GM06990 (cell line): ENCODE measurements around the gene CCNJ.

ENCODE experiments used
- DNase-seq: peaks from one replicate; pipeline ENCODE4 v3.0.0-alpha.2; 2011; ENCODE audit not compliant: insufficient read length; ENCODE audit errors: extremely low read depth
- H3K27me3 ChIP-seq: replicated peaks from 2 replicates; pipeline ENCODE4 v1.6.0; 2011; ENCODE audit warnings: low read length; ENCODE audit not compliant: control insufficient read depth, insufficient read depth
- H3K36me3 ChIP-seq: 2 replicates; pipeline ENCODE4 v1.5.1; 2011; ENCODE audit warnings: low read length; ENCODE audit not compliant: control insufficient read depth, insufficient read depth
- H3K4me3 ChIP-seq: replicated peaks from 2 replicates; pipeline ENCODE4 v1.5.1; 2011; ENCODE audit warnings: low read depth, mild to moderate bottlenecking, control low read depth, low read length
- TF ChIP-seq, protein P1 (sequence below): IDR thresholded peaks from 2 replicates; pipeline ENCODE4 v1.5.1; 2011; ENCODE audit warnings: low read length, control low read depth, mild to moderate bottlenecking, inconsistent platforms; ENCODE audit not compliant: insufficient read depth, poor library complexity, severe bottlenecking

The CCNJ gene

DNA sequence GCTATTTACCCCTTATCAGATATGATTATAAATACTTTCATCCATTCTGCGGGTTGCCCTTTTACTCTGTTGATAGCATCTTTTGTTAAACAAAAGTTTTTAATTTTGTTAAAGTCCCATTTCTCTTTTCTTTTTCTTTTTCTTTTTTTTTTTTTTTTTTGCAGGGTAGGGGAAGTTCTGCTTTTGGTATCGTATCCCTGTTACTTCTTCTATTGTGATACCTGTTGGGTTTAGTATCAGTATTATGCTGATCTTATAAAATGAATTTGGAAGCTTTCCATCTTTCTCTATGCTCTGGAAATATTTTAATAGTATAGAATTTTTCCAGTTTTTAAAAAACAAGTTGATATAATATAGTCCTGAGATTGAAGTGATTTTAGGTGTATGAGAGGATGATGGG lies 6.0 kb downstream of the CCNJ start:
- no peak for DNase-seq
- Histone ChIP-seq H3K27me3 (no peaks in the 10 kb centered on the region), H3K36me3 (peaks cover 4% of the 10 kb centered on the region), H3K4me3 (no peak overlapping the region)
- TF ChIP-seq, protein P1, sequence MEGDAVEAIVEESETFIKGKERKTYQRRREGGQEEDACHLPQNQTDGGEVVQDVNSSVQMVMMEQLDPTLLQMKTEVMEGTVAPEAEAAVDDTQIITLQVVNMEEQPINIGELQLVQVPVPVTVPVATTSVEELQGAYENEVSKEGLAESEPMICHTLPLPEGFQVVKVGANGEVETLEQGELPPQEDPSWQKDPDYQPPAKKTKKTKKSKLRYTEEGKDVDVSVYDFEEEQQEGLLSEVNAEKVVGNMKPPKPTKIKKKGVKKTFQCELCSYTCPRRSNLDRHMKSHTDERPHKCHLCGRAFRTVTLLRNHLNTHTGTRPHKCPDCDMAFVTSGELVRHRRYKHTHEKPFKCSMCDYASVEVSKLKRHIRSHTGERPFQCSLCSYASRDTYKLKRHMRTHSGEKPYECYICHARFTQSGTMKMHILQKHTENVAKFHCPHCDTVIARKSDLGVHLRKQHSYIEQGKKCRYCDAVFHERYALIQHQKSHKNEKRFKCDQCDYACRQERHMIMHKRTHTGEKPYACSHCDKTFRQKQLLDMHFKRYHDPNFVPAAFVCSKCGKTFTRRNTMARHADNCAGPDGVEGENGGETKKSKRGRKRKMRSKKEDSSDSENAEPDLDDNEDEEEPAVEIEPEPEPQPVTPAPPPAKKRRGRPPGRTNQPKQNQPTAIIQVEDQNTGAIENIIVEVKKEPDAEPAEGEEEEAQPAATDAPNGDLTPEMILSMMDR: no peak

DNA sequence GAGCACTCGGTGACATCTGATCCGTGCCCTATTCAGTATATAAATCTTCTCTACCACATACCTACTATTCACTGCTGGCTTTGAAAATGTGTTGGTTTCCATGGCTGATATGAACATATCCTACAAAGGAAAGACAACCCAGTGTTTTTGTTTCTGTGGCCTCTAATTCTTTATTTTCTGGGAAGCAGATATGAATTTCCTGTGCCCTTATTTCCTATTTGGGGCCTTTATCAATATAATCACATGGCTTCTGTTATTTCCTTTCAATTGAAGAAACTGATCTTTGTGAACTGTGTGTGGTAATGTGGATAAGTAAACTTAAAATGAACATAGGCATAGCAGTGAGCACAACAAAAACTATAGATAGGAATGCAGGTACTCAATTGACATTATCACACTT lies 10.6 kb downstream of the CCNJ start:
- H3K4me3 ChIP-seq: no peak overlapping the region
- no peaks in the 10 kb centered on the region for H3K27me3 ChIP-seq
- DNase-seq: no peak
- TF ChIP-seq, protein P1: no peak
- peaks cover 8% of the 10 kb centered on the region for H3K36me3 ChIP-seq

DNA sequence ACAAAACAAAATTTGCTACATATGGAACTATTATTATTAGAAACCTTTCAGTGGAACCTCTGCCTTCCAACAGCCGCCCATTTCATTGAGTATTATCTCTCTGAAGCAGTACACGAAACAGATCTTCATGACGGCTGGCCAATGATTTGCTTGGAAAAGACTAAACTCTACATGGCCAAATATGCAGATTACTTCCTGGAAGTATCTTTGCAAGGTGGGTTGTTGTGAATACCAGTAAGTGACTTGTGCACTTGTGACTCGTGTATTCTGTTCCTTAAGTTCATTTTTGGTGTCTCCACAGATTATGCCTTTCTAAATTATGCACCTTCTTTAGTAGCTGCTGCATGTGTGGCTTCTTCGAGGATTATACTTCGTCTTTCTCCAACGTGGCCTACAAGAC lies 13.4 kb downstream of the CCNJ start:
- H3K4me3 ChIP-seq: no peak overlapping the region
- DNase-seq: no peak
- TF ChIP-seq, protein P1: no peak
- H3K36me3 ChIP-seq: peaks cover 8% of the 10 kb centered on the region
- no peaks in the 10 kb centered on the region for H3K27me3 ChIP-seq

DNA sequence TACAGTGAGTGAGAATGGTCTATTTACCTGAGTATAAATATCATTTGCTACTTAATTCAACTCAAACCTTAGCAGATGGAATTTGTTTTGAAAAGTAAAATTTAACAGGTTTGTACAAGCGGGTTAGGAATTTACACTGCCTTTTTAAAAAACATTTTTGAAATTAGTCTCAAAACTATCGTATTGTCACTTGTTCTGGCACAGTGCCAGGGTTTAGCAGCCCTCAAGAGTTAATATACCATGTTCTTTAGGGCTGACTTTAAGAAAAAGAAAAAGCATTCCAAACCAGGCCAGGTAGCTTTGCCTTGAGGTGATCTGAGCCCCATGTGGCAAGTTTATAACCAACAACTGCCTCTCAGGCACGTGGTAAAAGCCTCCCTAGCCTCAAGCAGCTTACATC lies 17.8 kb downstream of the CCNJ start:
- H3K4me3 ChIP-seq: no peak overlapping the region
- H3K27me3 ChIP-seq: no peaks in the 10 kb centered on the region
- peaks cover 8% of the 10 kb centered on the region for H3K36me3 ChIP-seq
- TF ChIP-seq, protein P1: no peak
- DNase-seq: no peak

DNA sequence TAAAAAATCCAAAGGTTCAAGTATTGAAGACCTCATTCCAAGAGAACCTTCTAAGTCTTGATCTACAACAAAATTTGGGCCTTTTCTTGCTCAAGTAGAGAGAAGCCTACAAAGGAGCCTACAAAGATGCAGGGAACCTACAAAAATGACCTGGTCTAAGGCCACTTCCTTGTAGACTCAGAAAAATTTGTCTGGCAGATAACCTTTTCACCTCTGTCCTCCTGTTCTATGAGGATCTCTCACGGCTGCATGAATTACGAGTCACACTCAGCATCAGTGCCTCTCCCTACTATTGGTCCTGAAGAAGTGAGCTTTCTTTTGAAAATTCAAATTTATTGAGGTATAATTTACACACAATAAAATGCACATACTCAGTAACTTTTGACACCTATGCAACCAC lies 29.3 kb downstream of the CCNJ start:
- Histone ChIP-seq H3K27me3 (no peaks in the 10 kb centered on the region), H3K4me3 (no peak overlapping the region), H3K36me3 (no peaks in the 10 kb centered on the region)
- DNase-seq: no peak
- TF ChIP-seq, protein P1: no peak

DNA sequence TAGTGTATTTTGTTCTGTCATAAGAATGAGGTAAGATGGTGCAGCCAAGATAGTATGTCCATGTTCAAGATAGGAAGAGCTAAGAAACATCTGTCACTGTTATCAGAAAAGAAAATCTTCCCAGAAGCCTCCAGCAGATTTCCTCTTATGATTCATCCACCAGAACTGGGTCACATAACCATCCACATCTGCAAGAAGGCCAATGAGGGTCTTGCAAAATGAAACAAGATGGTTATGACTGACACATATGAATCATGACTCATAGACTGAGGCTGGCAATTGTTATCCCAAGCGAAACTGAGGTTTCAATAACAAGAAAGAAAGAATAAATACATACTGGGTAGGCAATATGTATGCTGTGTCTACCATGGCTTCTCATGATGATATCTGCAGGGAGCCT lies 30.3 kb downstream of the CCNJ start:
- no peaks in the 10 kb centered on the region for H3K36me3 ChIP-seq
- H3K27me3 ChIP-seq: no peaks in the 10 kb centered on the region
- DNase-seq: peak; percentile 20
- H3K4me3 ChIP-seq: no peak overlapping the region
- TF ChIP-seq, protein P1: no peak
